Measurements from ENCODE around the gene MTARC2. TPM values are rescaled to one million over a fixed set of nuclear protein-coding genes. Genes with fewer than 3 reads are reported as not detected.
A peak's percentile ranks its signal among the peaks of the same experiment; 100 is the strongest.

MTARC2 gene
- total RNA-seq, 2 experiments from 2014 or later, result not detected

DNA sequence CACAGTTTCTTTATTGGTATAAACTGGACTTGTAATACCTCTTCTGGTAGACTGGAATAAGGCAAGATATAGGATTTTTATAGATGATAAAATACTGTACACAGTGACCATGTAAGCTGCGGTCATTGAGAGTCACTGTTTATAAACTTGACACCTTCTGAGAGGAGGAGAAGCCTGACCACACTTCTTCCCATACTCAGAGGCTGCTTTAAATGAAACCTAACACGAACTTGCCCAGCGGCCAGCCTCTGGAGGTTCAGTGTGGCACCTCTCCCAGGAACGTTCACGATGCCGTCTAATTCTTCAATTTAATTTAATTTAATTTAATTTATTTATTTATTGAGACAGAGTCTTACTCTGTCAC, 61.0 kb downstream of the MTARC2 start:
- intact Hi-C loops (cut with micrococcal nuclease), result no loop called here
- Mint-ChIP-seq H3K4me3 (no peak overlapping the region), H3K4me1 (ENCODE audit: low read depth) (peaks cover 3% of the 10 kb centered on the region), H3K9me3 (no peaks in the 10 kb centered on the region), H3K27me3 (ENCODE audit: low read depth) (peaks cover 20% of the 10 kb centered on the region), H3K36me3 (ENCODE audit: low read depth) (no peaks in the 10 kb centered on the region), H3K27ac (no peak overlapping the region)
- DNase-seq, result no peak
- CTCF ChIA-PET, result interaction anchor here (0.6 to 2.3 kb wide), 5 partner anchors 18 to 400 kb away, joined by 3 to 16 read pairs (median 5); no protein-coding TSS in a partner anchor

GRCh38 chr1:220809704-220810103, 61.6 kb downstream of the MTARC2 start:
- H3K36me3 Mint-ChIP-seq (ENCODE audit: low read depth), result no peaks in the 10 kb centered on the region
- H3K4me1 Mint-ChIP-seq (ENCODE audit: low read depth), result peaks cover 3% of the 10 kb centered on the region
- DNase-seq, result no peak
- intact Hi-C loops (cut with micrococcal nuclease), result loop anchor here (1.0 to 10.0 kb wide), 5 partner anchors 69 to 1646 kb away; partner anchors contain the start of genes DUSP10 and HLX
- peaks cover 21% of the 10 kb centered on the region for H3K27me3 Mint-ChIP-seq (ENCODE audit: low read depth)
- no peaks in the 10 kb centered on the region for H3K9me3 Mint-ChIP-seq
- CTCF ChIA-PET, result interaction anchor here (0.6 to 2.3 kb wide), 12 partner anchors 8 to 799 kb away, joined by 3 to 16 read pairs (median 3); no protein-coding TSS in a partner anchor
- no peak overlapping the region for H3K4me3 Mint-ChIP-seq
- H3K27ac Mint-ChIP-seq, result no peak overlapping the region

DNA sequence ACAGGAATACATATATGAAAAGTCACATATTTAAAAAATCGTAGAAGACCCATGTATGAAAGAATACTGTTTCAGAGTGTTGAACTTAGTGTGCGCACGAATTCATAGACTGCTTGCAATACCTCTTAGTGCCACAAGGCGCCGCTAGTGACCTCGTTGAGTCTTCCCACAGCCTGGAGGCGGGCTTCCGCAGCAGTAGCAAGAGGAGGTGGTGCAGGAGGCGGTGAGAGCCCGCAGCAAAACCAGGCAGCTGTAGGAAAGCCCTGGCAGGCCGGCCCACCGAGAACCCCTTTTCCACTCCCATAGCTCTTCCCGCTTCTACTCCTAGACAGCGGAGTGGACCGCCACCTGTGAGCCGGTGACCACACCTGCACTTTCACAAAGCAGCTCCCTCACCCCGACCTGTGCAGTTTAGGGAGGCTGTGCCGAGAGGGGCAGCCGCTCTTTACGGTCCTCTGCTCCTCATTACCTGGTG, 62.1 kb downstream of the MTARC2 start:
- H3K27me3 Mint-ChIP-seq (ENCODE audit: low read depth), result peaks cover 21% of the 10 kb centered on the region
- intact Hi-C loops (cut with micrococcal nuclease), result loop anchor here (1.0 to 10.0 kb wide), 5 partner anchors 69 to 1645 kb away; partner anchors contain the start of genes DUSP10 and HLX

GRCh38 chr1:220810963-220811362, 62.8 kb downstream of the MTARC2 start:
- H3K4me3 Mint-ChIP-seq, result no peak overlapping the region
- no peak overlapping the region for H3K27ac Mint-ChIP-seq
- H3K36me3 Mint-ChIP-seq (ENCODE audit: low read depth), result no peaks in the 10 kb centered on the region
- peaks cover 21% of the 10 kb centered on the region for H3K27me3 Mint-ChIP-seq (ENCODE audit: low read depth)
- DNase-seq, result no peak
- H3K9me3 Mint-ChIP-seq, result no peaks in the 10 kb centered on the region
- intact Hi-C loops (cut with micrococcal nuclease), result loop anchor here (1.0 to 10.0 kb wide), 5 partner anchors 68 to 1644 kb away; partner anchors contain the start of genes DUSP10 and HLX
- peaks cover 3% of the 10 kb centered on the region for H3K4me1 Mint-ChIP-seq (ENCODE audit: low read depth)
- CTCF ChIA-PET, result interaction anchor here (0.5 to 2.3 kb wide), 13 partner anchors 11 to 624 kb away, joined by 3 to 16 read pairs (median 3); no protein-coding TSS in a partner anchor

More for the DNA sequence above, 62.1 kb downstream of the MTARC2 start:
- peak overlapping the region; percentile 22 for H3K4me3 Mint-ChIP-seq
- CTCF ChIA-PET, result interaction anchor here (0.5 to 2.3 kb wide), 19 partner anchors 9 to 799 kb away, joined by 3 to 16 read pairs (median 3); no protein-coding TSS in a partner anchor
- no peak overlapping the region for H3K27ac Mint-ChIP-seq
- no peaks in the 10 kb centered on the region for H3K36me3 Mint-ChIP-seq (ENCODE audit: low read depth)
- no peaks in the 10 kb centered on the region for H3K9me3 Mint-ChIP-seq
- peak; percentile 81 for DNase-seq
- peaks cover 3% of the 10 kb centered on the region for H3K4me1 Mint-ChIP-seq (ENCODE audit: low read depth)

GRCh38 chr1:220811695-220812094, 63.6 kb downstream of the MTARC2 start:
- DNase-seq, result no peak
- Mint-ChIP-seq H3K9me3 (no peaks in the 10 kb centered on the region), H3K27me3 (ENCODE audit: low read depth) (peaks cover 19% of the 10 kb centered on the region), H3K27ac (no peak overlapping the region), H3K36me3 (ENCODE audit: low read depth) (no peaks in the 10 kb centered on the region), H3K4me1 (ENCODE audit: low read depth) (peaks cover 3% of the 10 kb centered on the region), H3K4me3 (no peak overlapping the region)
- intact Hi-C loops (cut with micrococcal nuclease), result loop anchor here (2.0 to 10.0 kb wide), 2 partner anchors 67 to 933 kb away; partner anchors contain the start of genes DUSP10 and HLX
- CTCF ChIA-PET, result interaction anchor here (2.3 kb wide), 1 partner anchor 391 kb away, joined by 16 read pairs; no protein-coding TSS in a partner anchor

DNA sequence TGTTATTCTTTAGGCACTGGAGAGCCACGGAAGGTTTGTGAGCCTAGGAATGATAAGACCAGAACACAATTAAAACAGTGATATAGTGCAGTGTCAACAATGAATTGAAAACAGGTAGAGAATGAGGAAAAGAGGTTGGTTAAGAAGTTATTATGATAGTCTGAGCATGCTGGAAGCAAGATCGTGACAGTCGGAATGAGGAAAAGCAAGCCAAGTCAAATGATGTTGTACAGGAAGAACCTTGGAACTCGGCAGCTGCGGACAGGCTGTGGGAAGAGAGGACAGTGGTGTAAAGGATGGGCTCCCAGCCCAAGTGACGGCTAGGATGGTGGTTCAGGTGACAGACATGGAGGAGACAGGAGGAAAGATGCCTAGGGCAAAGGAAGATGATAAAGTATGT, 64.2 kb downstream of the MTARC2 start:
- Mint-ChIP-seq H3K4me3 (no peak overlapping the region), H3K4me1 (ENCODE audit: low read depth) (peaks cover 3% of the 10 kb centered on the region), H3K27ac (no peak overlapping the region), H3K27me3 (ENCODE audit: low read depth) (peaks cover 19% of the 10 kb centered on the region), H3K9me3 (no peaks in the 10 kb centered on the region), H3K36me3 (ENCODE audit: low read depth) (no peaks in the 10 kb centered on the region)
- CTCF ChIA-PET, result no interaction called here
- no peak for DNase-seq
- intact Hi-C loops (cut with micrococcal nuclease), result loop anchor here (10.0 kb wide), 1 partner anchor 932 kb away; the partner anchor contains the start of gene DUSP10

DNA sequence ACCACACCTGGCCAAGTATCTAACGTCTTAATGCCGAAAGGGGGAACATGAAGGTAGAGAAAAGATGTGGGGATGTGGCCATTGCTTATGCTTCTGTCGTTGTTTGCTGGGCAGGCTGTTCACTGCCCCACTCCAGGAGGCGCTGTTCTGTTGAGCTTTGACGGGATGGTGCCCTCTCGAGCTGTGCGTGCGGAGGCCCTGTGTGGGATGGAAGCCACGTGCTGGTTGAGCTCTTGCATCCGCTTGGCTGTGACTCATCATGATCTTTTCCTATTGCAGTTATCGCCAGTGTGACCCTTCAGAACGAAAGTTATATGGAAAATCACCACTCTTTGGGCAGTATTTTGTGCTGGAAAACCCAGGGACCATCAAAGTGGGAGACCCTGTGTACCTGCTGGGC, 64.9 kb downstream of the MTARC2 start:
- DNase-seq, result no peak
- Mint-ChIP-seq H3K27ac (no peak overlapping the region), H3K9me3 (no peaks in the 10 kb centered on the region), H3K36me3 (ENCODE audit: low read depth) (no peaks in the 10 kb centered on the region), H3K4me3 (no peak overlapping the region), H3K4me1 (ENCODE audit: low read depth) (peaks cover 3% of the 10 kb centered on the region), H3K27me3 (ENCODE audit: low read depth) (peaks cover 19% of the 10 kb centered on the region)
- CTCF ChIA-PET, result no interaction called here
- intact Hi-C loops (cut with micrococcal nuclease), result loop anchor here (10.0 kb wide), 1 partner anchor 932 kb away; the partner anchor contains the start of gene DUSP10

GRCh38 chr1:220815409-220815808, 67.3 kb downstream of the MTARC2 start:
- H3K4me3 Mint-ChIP-seq, result no peak overlapping the region
- H3K9me3 Mint-ChIP-seq, result no peaks in the 10 kb centered on the region
- intact Hi-C loops (cut with micrococcal nuclease), result loop anchor here (10.0 kb wide), 1 partner anchor 929 kb away; the partner anchor contains the start of gene DUSP10
- CTCF ChIA-PET, result interaction anchor here (0.9 kb wide), 1 partner anchor 17 kb away, joined by 3 read pairs; no protein-coding TSS in a partner anchor
- H3K27me3 Mint-ChIP-seq (ENCODE audit: low read depth), result peaks cover 19% of the 10 kb centered on the region
- H3K36me3 Mint-ChIP-seq (ENCODE audit: low read depth), result no peaks in the 10 kb centered on the region
- peaks cover 3% of the 10 kb centered on the region for H3K4me1 Mint-ChIP-seq (ENCODE audit: low read depth)
- H3K27ac Mint-ChIP-seq, result no peak overlapping the region
- DNase-seq, result no peak

DNA sequence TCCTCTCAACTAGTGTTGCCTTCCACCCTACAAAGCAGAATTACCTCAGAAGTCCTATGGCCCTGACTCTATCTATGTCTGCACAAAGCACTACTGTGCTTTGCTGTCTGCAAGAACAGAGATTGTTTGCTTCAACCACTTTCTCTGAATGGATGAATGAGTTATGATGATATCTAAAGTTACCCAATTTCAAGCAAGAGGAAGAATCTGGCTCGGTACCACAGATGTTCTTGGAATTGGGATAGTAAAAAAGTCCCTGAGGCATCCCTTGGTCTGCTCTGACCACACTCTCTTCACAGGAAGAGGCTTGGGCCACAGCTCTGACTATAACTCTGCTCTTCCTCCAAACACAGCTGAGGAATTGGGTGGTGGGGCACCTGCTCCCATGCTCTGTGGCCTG, 69.8 kb downstream of the MTARC2 start:
- CTCF ChIA-PET, result interaction anchor here (1.6 kb wide), 1 partner anchor 385 kb away, joined by 4 read pairs; no protein-coding TSS in a partner anchor
- intact Hi-C loops (cut with micrococcal nuclease), result loop anchor here (10.0 kb wide), 1 partner anchor 927 kb away; the partner anchor contains the start of gene DUSP10
- Mint-ChIP-seq H3K27me3 (ENCODE audit: low read depth) (peaks cover 13% of the 10 kb centered on the region), H3K4me1 (ENCODE audit: low read depth) (no peaks in the 10 kb centered on the region), H3K4me3 (no peak overlapping the region), H3K27ac (no peak overlapping the region), H3K36me3 (ENCODE audit: low read depth) (no peaks in the 10 kb centered on the region), H3K9me3 (no peaks in the 10 kb centered on the region)
- no peak for DNase-seq

DNA sequence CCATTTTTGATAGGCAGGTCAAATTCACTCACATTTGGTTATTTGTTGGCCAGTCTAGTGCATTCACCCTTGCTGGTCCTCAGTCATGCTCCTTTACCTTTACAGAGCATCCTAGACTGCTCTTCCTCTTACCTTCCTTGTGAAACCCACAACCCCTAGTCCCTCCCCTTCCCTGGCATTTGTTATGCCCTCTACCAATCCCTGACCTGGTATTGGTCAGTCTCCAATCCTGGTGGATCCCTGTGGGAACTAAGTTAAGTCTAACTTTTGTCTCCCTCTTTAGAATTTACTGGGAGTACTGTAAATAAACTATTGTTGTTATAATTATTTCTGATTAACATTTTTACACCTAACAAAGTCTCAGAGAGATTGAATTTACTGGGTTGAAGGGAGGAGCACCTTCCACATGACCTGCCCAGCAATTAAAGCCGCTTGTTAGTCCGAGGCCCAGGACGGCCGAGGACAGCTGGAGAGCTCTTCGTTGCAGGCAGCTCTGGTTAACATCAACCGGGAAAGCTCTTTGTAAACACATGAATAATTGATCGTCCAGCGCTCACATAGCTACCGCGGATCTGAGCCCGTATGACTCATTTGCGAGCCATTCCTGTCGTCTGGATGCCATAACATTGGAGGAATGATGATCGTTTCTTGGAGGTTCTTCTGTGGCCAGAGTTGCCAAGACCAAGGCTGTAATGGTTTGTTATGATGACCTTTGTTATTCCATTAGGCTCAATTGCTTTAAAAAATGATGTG, 70.5 kb downstream of the MTARC2 start:
- no peak for DNase-seq
- no peak overlapping the region for H3K27ac Mint-ChIP-seq
- intact Hi-C loops (cut with micrococcal nuclease), result loop anchor here (10.0 kb wide), 1 partner anchor 926 kb away; the partner anchor contains the start of gene DUSP10
- CTCF ChIA-PET, result no interaction called here
- H3K4me3 Mint-ChIP-seq, result no peak overlapping the region
- no peaks in the 10 kb centered on the region for H3K36me3 Mint-ChIP-seq (ENCODE audit: low read depth)
- H3K27me3 Mint-ChIP-seq (ENCODE audit: low read depth), result peaks cover 10% of the 10 kb centered on the region
- H3K9me3 Mint-ChIP-seq, result no peaks in the 10 kb centered on the region
- no peaks in the 10 kb centered on the region for H3K4me1 Mint-ChIP-seq (ENCODE audit: low read depth)

- intact Hi-C loops (cut with micrococcal nuclease), result loop anchor here (10.0 kb wide), 1 partner anchor 925 kb away; the partner anchor contains the start of gene DUSP10
- H3K4me1 Mint-ChIP-seq (ENCODE audit: low read depth), result no peaks in the 10 kb centered on the region
- CTCF ChIA-PET, result no interaction called here
- H3K9me3 Mint-ChIP-seq, result no peaks in the 10 kb centered on the region
- no peak for DNase-seq
- no peaks in the 10 kb centered on the region for H3K36me3 Mint-ChIP-seq (ENCODE audit: low read depth)
- H3K27me3 Mint-ChIP-seq (ENCODE audit: low read depth), result peaks cover 11% of the 10 kb centered on the region
- no peak overlapping the region for H3K27ac Mint-ChIP-seq
- H3K4me3 Mint-ChIP-seq, result no peak overlapping the region
These were observed 71.4 kb downstream of the MTARC2 start for GRCh38 chr1:220819467-220820026.

Measured in activated naive CD4-positive, alpha-beta T cell treated with anti-CD3 and anti-CD28 coated beads for 36 hours (primary cell).